SK-N-SH treated with all-trans-retinoic acid at 6 μM for 48 hours (cell line): ENCODE data around the gene CCDC186.

ENCODE experiments used
- ISL1 ChIP-seq: fragments of 250-450 bp; sonication (Bioruptor Pico); IDR thresholded peaks from 2 replicates; pipeline ENCODE4 v2.1.2; 2022; ENCODE audit warnings: mild to moderate bottlenecking, moderate library complexity
- TCF4 ChIP-seq: fragments of 250-450 bp; sonication (Bioruptor Pico); IDR thresholded peaks from 2 replicates; pipeline ENCODE4 v1.8.0; 2021; ENCODE audit warnings: mild to moderate bottlenecking, moderate library complexity, borderline replicate concordance
- ZFP3 ChIP-seq: fragments of 250-450 bp; sonication (Bioruptor Pico); IDR thresholded peaks from 2 replicates; pipeline ENCODE4 v1.5.0; 2020; ENCODE audit warnings: mild to moderate bottlenecking, moderate library complexity
- ZNF70 ChIP-seq: fragments of 450-650 bp; formaldehyde crosslinking; IDR thresholded peaks from 2 replicates; pipeline ENCODE4 v1.5.0; 2020; ENCODE audit warnings: mild to moderate bottlenecking, moderate library complexity
- TF ChIP-seq, protein P1 (sequence below): fragments of 250-450 bp; sonication (Bioruptor Pico); IDR thresholded peaks from 2 replicates; pipeline ENCODE4 v1.8.0; 2021; ENCODE audit warnings: low read depth, mild to moderate bottlenecking, moderate library complexity, borderline replicate concordance
- TF ChIP-seq, protein P2 (sequence below): fragments of 250-450 bp; sonication (Bioruptor Pico); IDR thresholded peaks from 2 replicates; pipeline ENCODE4 v1.5.1; 2020; ENCODE audit warnings: low read depth, mild to moderate bottlenecking, moderate library complexity
- TF ChIP-seq, protein P3 (sequence below): fragments of 250-450 bp; sonication (Bioruptor Pico); IDR thresholded peaks from 2 replicates; pipeline ENCODE4 v1.8.0; 2020; ENCODE audit warnings: mild to moderate bottlenecking, moderate library complexity, borderline replicate concordance
- TF ChIP-seq, protein P4 (sequence below): fragments of 250-450 bp; sonication (Bioruptor Pico); IDR thresholded peaks from 2 replicates; pipeline ENCODE4 v1.5.1; 2021; ENCODE audit warnings: mild to moderate bottlenecking, moderate library complexity

DNA sequence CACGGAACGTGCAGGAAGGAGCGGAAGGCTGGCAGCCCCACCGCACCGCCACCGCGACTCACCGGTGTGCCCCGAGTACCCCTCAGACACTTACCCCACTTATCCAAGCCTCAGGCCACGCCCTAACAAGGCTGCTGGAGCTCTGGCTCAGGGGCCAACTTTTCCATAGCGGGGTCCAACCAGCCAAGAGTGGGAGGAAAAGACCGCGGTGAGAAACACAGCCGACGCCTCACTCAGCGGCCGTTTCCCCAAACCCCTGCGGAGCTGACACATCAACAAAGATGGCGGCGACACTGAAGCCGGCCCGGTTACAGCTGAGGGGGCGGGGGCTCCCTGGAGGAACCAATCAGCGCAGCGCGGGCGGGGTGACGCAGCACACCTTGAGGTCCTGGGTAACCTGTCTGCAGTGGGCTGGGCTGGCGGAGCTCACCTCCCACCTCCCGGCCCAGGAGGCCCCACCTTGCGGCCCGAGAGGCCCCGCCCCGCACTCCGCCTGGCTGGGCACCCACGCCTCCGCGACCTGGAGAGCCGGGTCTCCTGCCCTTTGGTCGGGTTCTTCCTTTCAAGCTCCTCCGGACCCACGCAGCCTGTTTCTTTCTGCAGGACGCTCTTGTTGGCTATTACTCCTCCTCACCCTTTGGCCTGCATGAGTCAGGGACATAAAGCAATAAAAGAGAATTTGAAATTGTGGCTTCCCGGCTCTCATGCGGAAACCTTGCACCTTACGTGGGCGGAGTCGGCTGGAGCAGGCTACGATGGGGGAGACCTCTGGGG lies at the start of gene CCDC186:
- no peak for TF ChIP-seq ZNF70 (CRISPR knock-in tag)
- TF ChIP-seq, protein P1, sequence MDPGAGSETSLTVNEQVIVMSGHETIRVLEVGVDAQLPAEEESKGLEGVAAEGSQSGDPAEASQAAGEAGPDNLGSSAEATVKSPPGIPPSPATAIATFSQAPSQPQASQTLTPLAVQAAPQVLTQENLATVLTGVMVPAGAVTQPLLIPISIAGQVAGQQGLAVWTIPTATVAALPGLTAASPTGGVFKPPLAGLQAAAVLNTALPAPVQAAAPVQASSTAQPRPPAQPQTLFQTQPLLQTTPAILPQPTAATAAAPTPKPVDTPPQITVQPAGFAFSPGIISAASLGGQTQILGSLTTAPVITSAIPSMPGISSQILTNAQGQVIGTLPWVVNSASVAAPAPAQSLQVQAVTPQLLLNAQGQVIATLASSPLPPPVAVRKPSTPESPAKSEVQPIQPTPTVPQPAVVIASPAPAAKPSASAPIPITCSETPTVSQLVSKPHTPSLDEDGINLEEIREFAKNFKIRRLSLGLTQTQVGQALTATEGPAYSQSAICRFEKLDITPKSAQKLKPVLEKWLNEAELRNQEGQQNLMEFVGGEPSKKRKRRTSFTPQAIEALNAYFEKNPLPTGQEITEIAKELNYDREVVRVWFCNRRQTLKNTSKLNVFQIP (CRISPR knock-in tag) = no peak
- TF ChIP-seq, protein P2, sequence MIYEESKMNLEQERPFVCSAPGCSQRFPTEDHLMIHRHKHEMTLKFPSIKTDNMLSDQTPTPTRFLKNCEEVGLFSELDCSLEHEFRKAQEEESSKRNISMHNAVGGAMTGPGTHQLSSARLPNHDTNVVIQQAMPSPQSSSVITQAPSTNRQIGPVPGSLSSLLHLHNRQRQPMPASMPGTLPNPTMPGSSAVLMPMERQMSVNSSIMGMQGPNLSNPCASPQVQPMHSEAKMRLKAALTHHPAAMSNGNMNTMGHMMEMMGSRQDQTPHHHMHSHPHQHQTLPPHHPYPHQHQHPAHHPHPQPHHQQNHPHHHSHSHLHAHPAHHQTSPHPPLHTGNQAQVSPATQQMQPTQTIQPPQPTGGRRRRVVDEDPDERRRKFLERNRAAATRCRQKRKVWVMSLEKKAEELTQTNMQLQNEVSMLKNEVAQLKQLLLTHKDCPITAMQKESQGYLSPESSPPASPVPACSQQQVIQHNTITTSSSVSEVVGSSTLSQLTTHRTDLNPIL (CRISPR knock-in tag) = no peak
- TF ChIP-seq ZFP3 (CRISPR knock-in tag) = no peak
- TF ChIP-seq, protein P3, sequence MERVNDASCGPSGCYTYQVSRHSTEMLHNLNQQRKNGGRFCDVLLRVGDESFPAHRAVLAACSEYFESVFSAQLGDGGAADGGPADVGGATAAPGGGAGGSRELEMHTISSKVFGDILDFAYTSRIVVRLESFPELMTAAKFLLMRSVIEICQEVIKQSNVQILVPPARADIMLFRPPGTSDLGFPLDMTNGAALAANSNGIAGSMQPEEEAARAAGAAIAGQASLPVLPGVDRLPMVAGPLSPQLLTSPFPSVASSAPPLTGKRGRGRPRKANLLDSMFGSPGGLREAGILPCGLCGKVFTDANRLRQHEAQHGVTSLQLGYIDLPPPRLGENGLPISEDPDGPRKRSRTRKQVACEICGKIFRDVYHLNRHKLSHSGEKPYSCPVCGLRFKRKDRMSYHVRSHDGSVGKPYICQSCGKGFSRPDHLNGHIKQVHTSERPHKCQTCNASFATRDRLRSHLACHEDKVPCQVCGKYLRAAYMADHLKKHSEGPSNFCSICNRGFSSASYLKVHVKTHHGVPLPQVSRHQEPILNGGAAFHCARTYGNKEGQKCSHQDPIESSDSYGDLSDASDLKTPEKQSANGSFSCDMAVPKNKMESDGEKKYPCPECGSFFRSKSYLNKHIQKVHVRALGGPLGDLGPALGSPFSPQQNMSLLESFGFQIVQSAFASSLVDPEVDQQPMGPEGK (CRISPR knock-in tag) = no peak
- TF ChIP-seq ISL1 (CRISPR knock-in tag) = no peak
- no peak for TF ChIP-seq TCF4 (CRISPR knock-in tag)
- TF ChIP-seq, protein P4, sequence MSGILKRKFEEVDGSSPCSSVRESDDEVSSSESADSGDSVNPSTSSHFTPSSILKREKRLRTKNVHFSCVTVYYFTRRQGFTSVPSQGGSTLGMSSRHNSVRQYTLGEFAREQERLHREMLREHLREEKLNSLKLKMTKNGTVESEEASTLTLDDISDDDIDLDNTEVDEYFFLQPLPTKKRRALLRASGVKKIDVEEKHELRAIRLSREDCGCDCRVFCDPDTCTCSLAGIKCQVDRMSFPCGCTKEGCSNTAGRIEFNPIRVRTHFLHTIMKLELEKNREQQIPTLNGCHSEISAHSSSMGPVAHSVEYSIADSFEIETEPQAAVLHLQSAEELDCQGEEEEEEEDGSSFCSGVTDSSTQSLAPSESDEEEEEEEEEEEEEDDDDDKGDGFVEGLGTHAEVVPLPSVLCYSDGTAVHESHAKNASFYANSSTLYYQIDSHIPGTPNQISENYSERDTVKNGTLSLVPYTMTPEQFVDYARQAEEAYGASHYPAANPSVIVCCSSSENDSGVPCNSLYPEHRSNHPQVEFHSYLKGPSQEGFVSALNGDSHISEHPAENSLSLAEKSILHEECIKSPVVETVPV = no peak
